Naive thymus-derived CD4-positive, alpha-beta T cell (primary cell): Measurements from ENCODE around the gene RTL5. TPM values are rescaled to one million over a fixed set of nuclear protein-coding genes. Genes with fewer than 3 reads are reported as not detected.
A peak's percentile ranks its signal among the peaks of the same experiment; 100 is the strongest.

Source experiments
- ATAC-seq: fragments of 150-1000 bp; cut with Tn5 transposase; 2 replicates; pipeline ENCODE4 v1.10.0; 2021; ENCODE audit warnings: mild to moderate bottlenecking, moderate library complexity
- CTCF ChIA-PET: fragments of 350-600 bp; sonication (Branson Sonifier 250); formaldehyde crosslinking; loops from one replicate; lab custom pipeline; 2021; ENCODE audit warnings: antibody characterized with exemption; lab: Charles Lee
- POLR2A ChIA-PET: fragments of 350-600 bp; sonication (Branson Sonifier 250); formaldehyde crosslinking; loops from one replicate; lab custom pipeline; 2021; ENCODE audit warnings: antibody characterized with exemption, inconsistent platforms; lab: Charles Lee
- DNase-seq, 9 donors: peaks; one replicate each; pipeline versions ENCODE4 v3.0.0 to v3.0.0-alpha.2; 2020 to 2022; ENCODE audit warnings: mixed read lengths in 1 of 9
- H3K27ac ChIP-seq: one replicate; pipeline ENCODE4 v1.7.0; 2013; ENCODE audit warnings: mild to moderate bottlenecking, low read depth, low read length, moderate library complexity
- H3K27me3 ChIP-seq, 2 donors: one replicate each; pipeline ENCODE4 v1.7.0; 2013; ENCODE audit warnings: low read length in 2 of 2, mild to moderate bottlenecking in 2 of 2, moderate library complexity in 2 of 2; ENCODE audit not compliant: control insufficient read depth in 2 of 2, insufficient read depth in 2 of 2
- H3K36me3 ChIP-seq, 3 experiments: 1 replicate in 2 of 3; 2 replicates in 1 of 3; pipeline ENCODE4 v1.7.0; 2013; ENCODE audit warnings: low read length in 3 of 3, mild to moderate bottlenecking in 3 of 3, moderate library complexity in 1 of 3; ENCODE audit not compliant: insufficient read depth in 3 of 3, control insufficient read depth in 2 of 3
- H3K4me1 ChIP-seq, 2 donors: one replicate each; pipeline ENCODE4 v1.7.0; 2013; ENCODE audit warnings: low read length in 2 of 2, mild to moderate bottlenecking in 2 of 2, moderate library complexity in 1 of 2; ENCODE audit not compliant: control insufficient read depth in 2 of 2, insufficient read depth in 2 of 2
- H3K4me3 ChIP-seq: 2 replicates; pipeline ENCODE4 v1.7.0; 2013; ENCODE audit warnings: mild to moderate bottlenecking, low read length
- H3K9me3 ChIP-seq, 3 experiments: 1 replicate in 2 of 3; 2 replicates in 1 of 3; pipeline ENCODE4 v1.7.0; 2013; ENCODE audit warnings: low read length in 3 of 3; ENCODE audit not compliant: control insufficient read depth in 2 of 3
- H3K27ac Mint-ChIP-seq, 9 donors: one replicate each; pipeline ENCODE4 v1.8.0; 2020 to 2022; ENCODE audit warnings: mixed read lengths in 9 of 9, mild to moderate bottlenecking in 8 of 9, moderate library complexity in 5 of 9, inconsistent platforms in 2 of 9
- H3K27me3 Mint-ChIP-seq, 5 donors: one replicate each; pipeline ENCODE4 v1.8.0; 2021 to 2022; ENCODE audit warnings: mixed read lengths in 5 of 5, mild to moderate bottlenecking in 1 of 5
- H3K36me3 Mint-ChIP-seq, 5 donors: one replicate each; pipeline ENCODE4 v1.8.0; 2020 to 2022; ENCODE audit warnings: mixed read lengths in 5 of 5, mild to moderate bottlenecking in 3 of 5, inconsistent platforms in 1 of 5
- H3K4me1 Mint-ChIP-seq, 7 donors: one replicate each; pipeline ENCODE4 v1.8.0; 2020 to 2022; ENCODE audit warnings: mixed read lengths in 7 of 7, mild to moderate bottlenecking in 3 of 7, inconsistent platforms in 1 of 7
- H3K4me3 Mint-ChIP-seq, 10 donors: one replicate each; pipeline ENCODE4 v1.8.0; 2020 to 2022; ENCODE audit warnings: mild to moderate bottlenecking in 10 of 10, mixed read lengths in 10 of 10, moderate library complexity in 6 of 10, inconsistent platforms in 2 of 10
- H3K9me3 Mint-ChIP-seq, 11 donors: one replicate each; pipeline ENCODE4 v1.8.0; 2020 to 2022; ENCODE audit warnings: mixed read lengths in 11 of 11, mild to moderate bottlenecking in 4 of 11, inconsistent platforms in 1 of 11, moderate library complexity in 1 of 11
- intact Hi-C, 2 donors: fragments of 100-400 bp; cut with micrococcal nuclease; formaldehyde crosslinking; loops; one replicate each; pipeline ENCODE4 v1.15.1; 2023
- polyA plus RNA-seq, 2 donors: library from polyadenylated mRNA; unstranded; fragments of 300-500 nt; fragmentation: Illumina TruSeq; gene quantifications; one replicate each; pipeline ENCODE4 v1.2.3, GENCODE V29; 2021
- total RNA-seq, 6 experiments: library from RNA in 5 of 6; stranded (reverse) in 5 of 6; gene quantifications; 1 replicate in 5 of 6; 2 replicates in 1 of 6; pipeline ENCODE4 v1.2.3 and lab custom pipeline; 2021 to 2026

RTL5 gene
- total and polyA plus RNA-seq, 7 experiments from 2014 or later: 0.08 to 2.1 (median 0.19) TPM; not detected in 2

DNA sequence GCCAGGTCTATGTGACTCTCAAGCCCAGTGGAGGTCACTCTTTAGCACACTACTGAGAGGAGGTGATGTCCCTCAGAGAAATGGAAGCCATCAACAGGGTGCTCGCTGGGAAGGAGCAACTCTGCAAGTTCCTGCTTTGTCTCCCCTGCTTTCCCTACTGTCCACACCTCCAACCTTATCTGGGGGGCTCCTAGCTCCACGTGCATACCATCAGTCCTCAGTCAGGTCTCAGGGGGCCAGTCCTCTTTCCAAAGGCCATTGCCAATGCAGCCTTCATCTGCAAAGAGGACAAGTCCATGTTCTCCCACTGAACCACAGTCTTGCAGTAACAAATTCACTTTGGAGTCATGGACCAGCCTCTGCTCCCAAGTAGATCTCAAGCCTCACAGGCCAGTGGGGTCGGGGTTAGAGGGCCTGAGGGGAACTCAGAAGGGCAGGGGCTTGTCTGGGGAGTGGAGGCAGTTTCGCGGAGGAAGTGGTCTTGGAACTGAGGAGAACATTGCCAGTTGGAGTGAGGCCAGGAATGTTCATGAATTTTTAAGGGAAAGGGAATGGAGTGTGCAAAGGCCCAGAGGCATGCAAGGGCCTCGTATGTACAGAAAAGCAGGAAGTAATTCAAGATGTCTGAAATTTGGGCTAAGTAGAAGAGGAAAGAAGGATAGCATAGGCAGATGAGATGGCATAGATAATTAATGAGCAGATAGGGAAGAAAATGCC is 8.9 kb downstream of the RTL5 start:
- Histone ChIP-seq H3K27me3 (no peaks in the 10 kb centered on the region), H3K9me3 (no peaks in the 10 kb centered on the region), H3K4me1 (peaks cover 0 to 55% of the 10 kb centered on the region in 2 donors), H3K27ac (no peak overlapping the region), H3K4me3 (no peak overlapping the region), H3K36me3 (no peaks in the 10 kb centered on the region)
- no peak overlapping the region for H3K4me3 Mint-ChIP-seq
- intact Hi-C loops: loop anchor here (10.0 kb wide), 2 partner anchors 48 to 152 kb away; partner anchors contain the start of gene RPS4X (in 1 of the 2)
- peaks cover 0 to 7% (median 0%) of the 10 kb centered on the region in 5 donors for H3K36me3 Mint-ChIP-seq
- H3K9me3 Mint-ChIP-seq: peaks cover 0 to 1% (median 0%) of the 10 kb centered on the region in 11 donors
- H3K4me1 Mint-ChIP-seq: peaks cover 0 to 46% (median 12%) of the 10 kb centered on the region in 7 donors
- no peak for DNase-seq
- ChIA-PET CTCF (interaction anchor here (0.5 to 1.4 kb wide), 3 partner anchors 105 to 444 kb away, joined by 3 to 4 read pairs (median 3); no protein-coding TSS in a partner anchor), POLR2A (no interaction called here)
- ATAC-seq: no peak
- no peak overlapping the region for H3K27ac Mint-ChIP-seq
- H3K27me3 Mint-ChIP-seq: peaks cover 0 to 47% (median 7%) of the 10 kb centered on the region in 5 donors

DNA sequence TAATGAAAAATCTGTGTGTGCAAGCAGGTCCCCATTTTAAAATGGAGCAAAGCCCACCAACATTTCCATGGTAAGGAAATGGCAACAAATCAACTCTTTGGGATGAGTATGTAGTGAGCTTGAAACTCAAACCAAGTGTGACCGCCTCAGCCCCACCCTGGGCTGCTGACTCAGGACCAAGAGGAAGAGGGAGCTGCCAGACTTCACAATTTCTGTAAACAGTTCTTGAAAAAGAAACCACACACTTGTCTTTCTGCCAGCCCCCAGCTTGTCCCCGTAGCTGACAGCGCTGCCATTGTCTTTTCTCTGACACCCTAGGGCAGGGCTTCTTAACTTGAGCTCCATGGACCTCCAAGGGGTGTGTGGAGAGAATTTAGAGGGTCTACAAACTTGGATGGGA is 10.3 kb downstream of the RTL5 start:
- ATAC-seq (peak; percentile 88), DNase-seq (no peak)
- H3K9me3 Mint-ChIP-seq: peaks cover 0 to 1% (median 0%) of the 10 kb centered on the region in 11 donors
- peaks cover 0 to 52% of the 10 kb centered on the region in 2 donors for H3K4me1 ChIP-seq
- H3K9me3 ChIP-seq: no peaks in the 10 kb centered on the region
- H3K4me3 ChIP-seq: peak overlapping the region; percentile 13
- H3K27ac ChIP-seq: no peak overlapping the region
- no peaks in the 10 kb centered on the region for H3K27me3 ChIP-seq
- ChIA-PET POLR2A (interaction anchor here (1.3 kb wide), 1 partner anchor 60 kb away, joined by 3 read pairs; the partner anchor contains the start of gene PIN4), CTCF (interaction anchor here (1.2 kb wide), 1 partner anchor 18 kb away, joined by 4 read pairs; no protein-coding TSS in a partner anchor)
- H3K4me3 Mint-ChIP-seq: peak overlapping the region in 4 of 10 donors; percentile 21 to 64 (median 31)
- H3K36me3 Mint-ChIP-seq: peaks cover 0 to 7% (median 0%) of the 10 kb centered on the region in 5 donors
- peaks cover 0 to 41% (median 12%) of the 10 kb centered on the region in 7 donors for H3K4me1 Mint-ChIP-seq
- H3K27ac Mint-ChIP-seq: peak overlapping the region in 3 of 9 donors; percentile 29 to 76 (median 47)
- intact Hi-C loops: loop anchor here (1.0 to 10.0 kb wide), 3 partner anchors 26 to 153 kb away; partner anchors contain the start of gene RPS4X (in 1 of the 2)
- H3K27me3 Mint-ChIP-seq: peaks cover 0 to 42% (median 7%) of the 10 kb centered on the region in 5 donors
- H3K36me3 ChIP-seq: no peaks in the 10 kb centered on the region

GRCh38 chrX:72120837-72121236 is 10.9 kb downstream of the RTL5 start:
- Mint-ChIP-seq H3K9me3 (peaks cover 0 to 1% (median 0%) of the 10 kb centered on the region in 11 donors), H3K4me3 (peak overlapping the region in 1 of 10 donors; percentile 64), H3K27ac (peak overlapping the region in 3 of 9 donors; percentile 29 to 76 (median 47)), H3K36me3 (peaks cover 0 to 7% (median 0%) of the 10 kb centered on the region in 5 donors), H3K27me3 (peaks cover 0 to 43% (median 7%) of the 10 kb centered on the region in 5 donors), H3K4me1 (peaks cover 0 to 40% (median 12%) of the 10 kb centered on the region in 7 donors)
- H3K36me3 ChIP-seq: no peaks in the 10 kb centered on the region
- ChIA-PET CTCF (interaction anchor here (1.2 kb wide), 1 partner anchor 18 kb away, joined by 4 read pairs; no protein-coding TSS in a partner anchor), POLR2A (interaction anchor here (1.3 kb wide), 1 partner anchor 60 kb away, joined by 3 read pairs; the partner anchor contains the start of gene PIN4)
- no peak for DNase-seq
- no peaks in the 10 kb centered on the region for H3K27me3 ChIP-seq
- ATAC-seq: peak; percentile 28
- no peak overlapping the region for H3K27ac ChIP-seq
- no peaks in the 10 kb centered on the region for H3K9me3 ChIP-seq
- intact Hi-C loops: loop anchor here (1.0 to 10.0 kb wide), 3 partner anchors 26 to 154 kb away; partner anchors contain the start of gene RPS4X (in 1 of the 2)
- peaks cover 0 to 47% of the 10 kb centered on the region in 2 donors for H3K4me1 ChIP-seq
- peak overlapping the region; percentile 13 for H3K4me3 ChIP-seq

DNA sequence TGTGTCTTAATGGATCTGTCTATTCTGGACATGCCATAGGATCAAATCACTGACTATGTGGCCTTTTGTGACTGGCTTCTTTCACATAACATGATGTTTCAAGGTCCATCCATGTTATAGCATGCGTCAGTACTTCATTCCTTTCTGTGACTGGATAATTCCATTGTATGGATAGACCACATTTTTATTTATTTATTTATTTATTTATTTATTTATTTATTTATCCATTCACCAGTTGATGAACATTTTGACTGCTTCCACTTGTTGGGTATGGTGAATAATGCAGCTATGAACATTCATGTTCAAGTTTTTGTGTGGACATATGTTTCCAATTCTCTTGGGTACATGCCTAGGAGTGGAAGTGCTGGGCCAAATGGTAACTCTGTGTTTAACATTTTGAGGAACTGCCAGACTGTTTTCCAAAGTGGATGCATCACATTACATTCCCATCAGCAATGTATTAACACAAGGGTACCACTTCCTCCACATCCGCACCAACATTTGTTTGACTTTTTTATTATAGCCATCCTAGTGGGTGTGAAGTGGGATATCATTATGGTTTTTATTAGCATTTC is 14.0 kb downstream of the RTL5 start:
- ChIA-PET POLR2A (no interaction called here), CTCF (no interaction called here)
- H3K9me3 Mint-ChIP-seq: no peaks in the 10 kb centered on the region
- peaks cover 0 to 31% (median 0%) of the 10 kb centered on the region in 5 donors for H3K27me3 Mint-ChIP-seq
- Histone ChIP-seq H3K36me3 (no peaks in the 10 kb centered on the region), H3K4me1 (peaks cover 0 to 23% of the 10 kb centered on the region in 2 donors), H3K27me3 (no peaks in the 10 kb centered on the region), H3K27ac (no peak overlapping the region), H3K9me3 (no peaks in the 10 kb centered on the region), H3K4me3 (no peak overlapping the region)
- no peak overlapping the region for H3K27ac Mint-ChIP-seq
- ATAC-seq (no peak), DNase-seq (no peak)
- intact Hi-C loops: no loop called here
- no peak overlapping the region for H3K4me3 Mint-ChIP-seq
- peaks cover 0 to 1% (median 0%) of the 10 kb centered on the region in 5 donors for H3K36me3 Mint-ChIP-seq
- H3K4me1 Mint-ChIP-seq: peaks cover 0 to 22% (median 12%) of the 10 kb centered on the region in 7 donors

- Histone ChIP-seq H3K36me3 (no peaks in the 10 kb centered on the region), H3K4me3 (no peak overlapping the region), H3K4me1 (peaks cover 0 to 6% of the 10 kb centered on the region in 2 donors), H3K27me3 (no peaks in the 10 kb centered on the region), H3K9me3 (no peaks in the 10 kb centered on the region), H3K27ac (no peak overlapping the region)
- intact Hi-C loops: no loop called here
- Mint-ChIP-seq H3K4me3 (no peak overlapping the region), H3K9me3 (no peaks in the 10 kb centered on the region), H3K27me3 (peaks cover 0 to 43% (median 0%) of the 10 kb centered on the region in 5 donors), H3K36me3 (no peaks in the 10 kb centered on the region), H3K27ac (no peak overlapping the region), H3K4me1 (peaks cover 0 to 2% (median 0%) of the 10 kb centered on the region in 7 donors)
- ChIA-PET POLR2A (no interaction called here), CTCF (no interaction called here)
- ATAC-seq: no peak
- no peak for DNase-seq
Observed at GRCh38 chrX:72115380-72115779, 16.3 kb downstream of the RTL5 start.

DNA sequence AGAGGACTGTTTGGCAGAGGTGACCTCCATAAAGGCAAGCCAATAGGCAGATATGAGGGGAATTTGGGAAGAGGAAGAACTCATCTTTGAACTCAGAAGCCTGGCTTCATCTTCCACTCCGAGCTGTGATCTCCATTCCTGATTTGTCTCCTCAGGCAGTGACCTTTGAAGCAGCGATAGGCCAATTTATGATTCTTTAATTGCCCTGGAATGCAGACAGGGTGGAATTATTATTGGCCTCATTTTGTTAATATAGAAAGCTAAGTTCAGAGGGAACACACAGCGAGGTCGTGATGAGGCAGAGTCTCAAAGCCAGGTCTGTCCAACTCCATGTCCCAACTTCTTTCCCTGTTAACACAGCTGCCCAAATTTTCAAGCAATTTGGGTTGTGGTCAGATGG is 16.9 kb downstream of the RTL5 start:
- Mint-ChIP-seq H3K27ac (no peak overlapping the region), H3K9me3 (no peaks in the 10 kb centered on the region), H3K36me3 (no peaks in the 10 kb centered on the region), H3K4me3 (no peak overlapping the region), H3K4me1 (no peaks in the 10 kb centered on the region), H3K27me3 (peaks cover 0 to 42% (median 0%) of the 10 kb centered on the region in 5 donors)
- POLR2A ChIA-PET: no interaction called here
- no peak overlapping the region for H3K4me3 ChIP-seq
- H3K27me3 ChIP-seq: no peaks in the 10 kb centered on the region
- intact Hi-C loops: no loop called here
- CTCF ChIA-PET: interaction anchor here (0.6 kb wide), 1 partner anchor 496 kb away, joined by 4 read pairs; no protein-coding TSS in a partner anchor
- ATAC-seq (no peak), DNase-seq (no peak)
- H3K9me3 ChIP-seq: no peaks in the 10 kb centered on the region
- no peaks in the 10 kb centered on the region for H3K36me3 ChIP-seq
- peaks cover 0 to 2% of the 10 kb centered on the region in 2 donors for H3K4me1 ChIP-seq
- H3K27ac ChIP-seq: no peak overlapping the region
